HUES6 (cell line): ENCODE results near the gene SLC26A1.

Source experiments
- H3K27ac ChIP-seq: 2 replicates; pipeline ENCODE4 v1.7.0; 2013; ENCODE audit warnings: low read depth, mild to moderate bottlenecking, low read length, inconsistent platforms
- H3K27me3 ChIP-seq: 2 replicates; pipeline ENCODE4 v1.6.1; 2013; ENCODE audit warnings: low read length; ENCODE audit not compliant: control insufficient read depth, insufficient read depth
- H3K36me3 ChIP-seq: 2 replicates; pipeline ENCODE4 v1.6.1; 2013; ENCODE audit warnings: low read length; ENCODE audit not compliant: control insufficient read depth, insufficient read depth
- H3K4me1 ChIP-seq: 2 replicates; pipeline ENCODE4 v1.6.1; 2013; ENCODE audit warnings: low read length; ENCODE audit not compliant: control insufficient read depth, insufficient read depth
- H3K4me3 ChIP-seq: 2 replicates; pipeline ENCODE4 v1.5.1; 2013; ENCODE audit warnings: low read depth, low read length
- H3K9ac ChIP-seq: one replicate; pipeline ENCODE4 v1.6.1; 2013; ENCODE audit warnings: mild to moderate bottlenecking, low read length
- H3K9me3 ChIP-seq: 2 replicates; pipeline ENCODE4 v1.6.1; 2013; ENCODE audit warnings: low read depth, low read length; ENCODE audit not compliant: control insufficient read depth, insufficient read depth

The SLC26A1 gene

GRCh38 chr4:951594-952468 is 41.4 kb downstream of the SLC26A1 start:
- H3K4me1 ChIP-seq, result peaks cover 7% of the 10 kb centered on the region; the same call in 1 of the 2 replicates
- H3K9me3 ChIP-seq, result no peaks in the 10 kb centered on the region
- no peaks in the 10 kb centered on the region for H3K36me3 ChIP-seq
- no peak overlapping the region for H3K4me3 ChIP-seq
- H3K9ac ChIP-seq, result no peak overlapping the region
- no peak overlapping the region for H3K27ac ChIP-seq
- peaks cover 6% of the 10 kb centered on the region; the same call in 1 of the 2 replicates for H3K27me3 ChIP-seq

DNA sequence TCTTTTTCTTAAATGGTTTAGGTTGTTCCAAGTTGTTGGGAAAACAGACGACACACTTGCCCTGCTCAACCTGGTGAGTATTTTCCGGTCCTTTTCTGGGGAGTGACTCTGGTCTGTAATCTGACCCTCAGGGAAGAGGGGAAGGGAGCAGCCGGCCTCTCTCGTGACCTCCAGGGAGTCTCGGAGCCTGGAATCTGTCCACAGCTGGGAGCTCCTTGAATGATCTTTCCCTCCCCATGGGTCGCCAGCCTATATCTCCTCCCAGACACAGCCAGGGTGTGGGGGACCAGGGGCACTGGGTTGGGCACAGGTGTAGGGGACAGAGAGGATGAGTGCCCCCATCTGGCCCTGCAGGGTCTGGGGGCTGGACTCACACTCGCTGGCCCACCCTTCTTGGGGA is 42.0 kb downstream of the SLC26A1 start:
- H3K9me3 ChIP-seq, result no peaks in the 10 kb centered on the region
- no peak overlapping the region for H3K9ac ChIP-seq
- no peak overlapping the region for H3K27ac ChIP-seq
- H3K27me3 ChIP-seq, result peaks cover 13% of the 10 kb centered on the region; the same call in 1 of the 2 replicates
- H3K36me3 ChIP-seq, result no peaks in the 10 kb centered on the region
- H3K4me3 ChIP-seq, result no peak overlapping the region
- peaks cover 8% of the 10 kb centered on the region; the same call in 1 of the 2 replicates for H3K4me1 ChIP-seq

DNA sequence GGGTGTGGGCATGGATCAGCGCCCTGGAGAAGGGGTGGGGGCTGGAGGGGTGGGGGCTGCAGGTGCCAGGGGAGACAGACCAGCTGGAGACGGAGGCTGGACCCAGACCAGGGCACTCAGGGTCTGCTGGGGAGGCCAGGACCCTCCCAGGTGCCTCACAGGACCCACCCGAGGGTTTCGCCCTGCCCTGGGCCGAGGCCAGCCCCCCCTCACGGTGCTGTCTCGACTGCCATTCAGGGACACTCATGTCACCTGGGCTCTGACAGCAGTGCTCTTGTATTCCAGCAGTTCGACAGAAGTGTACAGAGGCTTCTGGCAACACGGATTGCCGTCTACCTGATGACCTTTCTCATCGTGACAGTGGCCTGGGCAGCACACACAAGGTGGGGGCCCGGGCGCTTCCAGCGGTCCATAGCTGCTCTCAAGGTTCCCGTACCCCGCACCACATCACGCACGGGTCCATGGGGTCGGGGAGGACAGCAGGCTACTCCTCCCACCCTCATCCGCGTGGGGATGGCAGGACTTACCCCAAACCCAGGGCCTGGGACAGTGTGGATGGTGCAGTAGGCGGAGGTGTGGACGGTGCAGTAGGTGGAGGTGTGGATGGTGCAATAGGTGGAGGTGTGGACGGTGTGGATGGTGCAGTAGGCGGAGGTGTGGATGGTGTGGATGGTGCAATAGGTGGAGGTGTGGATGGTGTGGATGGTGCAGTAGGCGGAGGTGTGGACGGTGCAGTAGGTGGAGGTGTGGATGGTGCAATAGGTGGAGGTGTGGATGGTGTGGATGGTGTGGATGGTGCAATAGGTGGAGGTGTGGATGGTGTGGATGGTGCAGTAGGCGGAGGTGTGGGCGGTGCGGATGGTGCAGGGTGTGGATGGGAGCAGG is 42.8 kb downstream of the SLC26A1 start:
- Histone ChIP-seq H3K9me3 (no peaks in the 10 kb centered on the region), H3K9ac (no peak overlapping the region), H3K4me3 (no peak overlapping the region), H3K27me3 (peaks cover 21% of the 10 kb centered on the region; the same call in 1 of the 2 replicates), H3K27ac (no peak overlapping the region), H3K36me3 (no peaks in the 10 kb centered on the region), H3K4me1 (peaks cover 16% of the 10 kb centered on the region; the same call in 1 of the 2 replicates)

GRCh38 chr4:949656-950055 is 43.5 kb downstream of the SLC26A1 start:
- Histone ChIP-seq H3K27me3 (peaks cover 27% of the 10 kb centered on the region; the same call in 1 of the 2 replicates), H3K36me3 (no peaks in the 10 kb centered on the region), H3K9ac (no peak overlapping the region), H3K4me3 (no peak overlapping the region), H3K9me3 (no peaks in the 10 kb centered on the region), H3K4me1 (peaks cover 23% of the 10 kb centered on the region; the same call in 1 of the 2 replicates), H3K27ac (no peak overlapping the region)

GRCh38 chr4:948936-949300 is 44.3 kb downstream of the SLC26A1 start:
- no peaks in the 10 kb centered on the region for H3K9me3 ChIP-seq
- no peak overlapping the region for H3K9ac ChIP-seq
- peaks cover 34% of the 10 kb centered on the region; the same call in 1 of the 2 replicates for H3K27me3 ChIP-seq
- H3K27ac ChIP-seq, result no peak overlapping the region
- H3K4me3 ChIP-seq, result no peak overlapping the region
- no peaks in the 10 kb centered on the region for H3K36me3 ChIP-seq
- peaks cover 23% of the 10 kb centered on the region; the same call in 1 of the 2 replicates for H3K4me1 ChIP-seq

- Histone ChIP-seq H3K9ac (no peak overlapping the region), H3K4me3 (no peak overlapping the region), H3K36me3 (no peaks in the 10 kb centered on the region), H3K9me3 (no peaks in the 10 kb centered on the region), H3K27ac (no peak overlapping the region), H3K4me1 (peaks cover 23% of the 10 kb centered on the region; the same call in 1 of the 2 replicates), H3K27me3 (peaks cover 39% of the 10 kb centered on the region; the same call in 1 of the 2 replicates)
Observed at GRCh38 chr4:948101-948935, 44.9 kb downstream of the SLC26A1 start.

DNA sequence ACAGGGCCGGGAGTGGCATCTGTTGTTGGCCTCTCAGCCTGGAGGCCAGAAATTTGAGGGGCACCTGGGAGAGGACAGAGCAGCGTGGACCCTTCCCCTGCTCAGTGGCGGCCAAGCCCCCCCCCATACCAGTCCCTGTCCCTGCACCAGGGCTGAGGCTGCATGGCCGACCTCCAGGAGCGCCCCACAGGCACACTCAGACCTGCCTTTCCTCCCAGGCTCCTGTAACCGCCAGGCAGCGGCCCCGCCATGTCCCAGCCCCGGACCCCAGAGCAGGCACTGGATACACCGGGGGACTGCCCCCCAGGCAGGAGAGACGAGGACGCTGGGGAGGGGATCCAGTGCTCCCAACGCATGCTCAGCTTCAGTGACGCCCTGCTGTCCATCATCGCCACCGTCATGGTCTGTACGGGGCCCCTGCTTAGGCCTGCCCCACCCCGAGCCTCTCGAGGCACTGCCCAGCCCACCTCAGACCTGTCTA is 45.7 kb downstream of the SLC26A1 start:
- Histone ChIP-seq H3K4me1 (peaks cover 23% of the 10 kb centered on the region; the same call in 1 of the 2 replicates), H3K9me3 (no peaks in the 10 kb centered on the region), H3K9ac (no peak overlapping the region), H3K27me3 (peaks cover 39% of the 10 kb centered on the region; the same call in 1 of the 2 replicates), H3K27ac (no peak overlapping the region), H3K4me3 (no peak overlapping the region), H3K36me3 (no peaks in the 10 kb centered on the region)

- Histone ChIP-seq H3K4me1 (peaks cover 23% of the 10 kb centered on the region; the same call in 1 of the 2 replicates), H3K4me3 (no peak overlapping the region; the same call in 1 of the 2 replicates), H3K27ac (no peak overlapping the region), H3K36me3 (no peaks in the 10 kb centered on the region), H3K9me3 (no peaks in the 10 kb centered on the region), H3K9ac (no peak overlapping the region), H3K27me3 (peaks cover 39% of the 10 kb centered on the region; the same call in 1 of the 2 replicates)
Observed at GRCh38 chr4:946517-947471, 46.4 kb downstream of the SLC26A1 start.

- Histone ChIP-seq H3K27me3 (peaks cover 39% of the 10 kb centered on the region; the same call in 1 of the 2 replicates), H3K4me3 (peak overlapping the region; percentile 49; the same call in 1 of the 2 replicates), H3K27ac (no peak overlapping the region), H3K4me1 (peaks cover 23% of the 10 kb centered on the region; the same call in 1 of the 2 replicates), H3K36me3 (no peaks in the 10 kb centered on the region), H3K9me3 (no peaks in the 10 kb centered on the region), H3K9ac (peak overlapping the region; percentile 23)
Observed at GRCh38 chr4:946103-946450, 47.1 kb downstream of the SLC26A1 start.
